Measurements from ENCODE around the gene EEPD1. TPM values are rescaled to one million over a fixed set of nuclear protein-coding genes. Genes with fewer than 3 reads are reported as not detected.
"Not testable (repeated sequence)": the region's sequence is repeated elsewhere in the genome, so short reads cannot be mapped to it uniquely, and the experiment has no call there.

EEPD1 gene
- total and polyA plus RNA-seq, 9 donors: 5.6 to 16.6 (median 11.5) TPM

GRCh38 chr7:36116347-36117202, 36.5 kb upstream of the EEPD1 start:
- no peak for DNase-seq
- intact Hi-C loops (cut with DNase I): no loop called here
- 56 to 62% (median 59%) methylated on average over 5 of the region's 5 CpGs for WGBS, 3 donors
- no peak overlapping the region for H3K4me3 ChIP-seq
- no peak overlapping the region for H3K27ac ChIP-seq
- H3K4me1 ChIP-seq (ENCODE audit: insufficient read depth): peaks cover 4% of the 10 kb centered on the region
- no peaks in the 10 kb centered on the region for H3K36me3 ChIP-seq
- TF ChIP-seq POLR2A (IDR thresholded peaks at IDR 0.05): no peak
- TF ChIP-seq CTCF (IDR thresholded peaks at IDR 0.05): no peak
- no peak for TF ChIP-seq EP300 (IDR thresholded peaks at IDR 0.05)
- no peaks in the 10 kb centered on the region for H3K9me3 ChIP-seq
- H3K27me3 ChIP-seq: no peaks in the 10 kb centered on the region

GRCh38 chr7:36117203-36117840, 35.7 kb upstream of the EEPD1 start:
- H3K36me3 ChIP-seq: no peaks in the 10 kb centered on the region
- no peak overlapping the region for H3K4me3 ChIP-seq
- TF ChIP-seq POLR2A (IDR thresholded peaks at IDR 0.05) (no peak), CTCF (IDR thresholded peaks at IDR 0.05) (no peak), EP300 (IDR thresholded peaks at IDR 0.05) (no peak)
- H3K9me3 ChIP-seq: no peaks in the 10 kb centered on the region
- intact Hi-C loops (cut with DNase I): no loop called here
- no peaks in the 10 kb centered on the region for H3K27me3 ChIP-seq
- H3K27ac ChIP-seq: no peak overlapping the region
- WGBS, 3 donors: 72 to 92% (median 85%) methylated on average over 6 of the region's 6 CpGs
- peaks cover 4% of the 10 kb centered on the region for H3K4me1 ChIP-seq (ENCODE audit: insufficient read depth)
- DNase-seq: no peak

- Histone ChIP-seq H3K36me3 (no peaks in the 10 kb centered on the region), H3K9me3 (no peaks in the 10 kb centered on the region), H3K4me1 (ENCODE audit: insufficient read depth) (peaks cover 4% of the 10 kb centered on the region), H3K27ac (no peak overlapping the region), H3K4me3 (no peak overlapping the region), H3K27me3 (no peaks in the 10 kb centered on the region)
- WGBS, 3 donors: 92 to 100% (median 95%) methylated on average over 1 of the region's 1 CpG
- intact Hi-C loops (cut with DNase I): no loop called here
- TF ChIP-seq CTCF (IDR thresholded peaks at IDR 0.05) (no peak), POLR2A (IDR thresholded peaks at IDR 0.05) (no peak), EP300 (IDR thresholded peaks at IDR 0.05) (no peak)
- DNase-seq: no peak
Observed at GRCh38 chr7:36118344-36118743, 34.7 kb upstream of the EEPD1 start.

- 61 to 72% (median 70%) methylated on average over 6 of the region's 6 CpGs for WGBS, 3 donors
- Histone ChIP-seq H3K27me3 (no peaks in the 10 kb centered on the region), H3K4me3 (no peak overlapping the region), H3K9me3 (no peaks in the 10 kb centered on the region), H3K36me3 (no peaks in the 10 kb centered on the region), H3K27ac (no peak overlapping the region), H3K4me1 (ENCODE audit: insufficient read depth) (peaks cover 4% of the 10 kb centered on the region)
- DNase-seq: no peak
- no peak for TF ChIP-seq EP300 (IDR thresholded peaks at IDR 0.05)
- no peak for TF ChIP-seq POLR2A (IDR thresholded peaks at IDR 0.05)
- TF ChIP-seq CTCF (IDR thresholded peaks at IDR 0.05): no peak
- intact Hi-C loops (cut with DNase I): no loop called here
Observed at GRCh38 chr7:36119005-36119706, 33.9 kb upstream of the EEPD1 start.

GRCh38 chr7:36119983-36120646, 32.9 kb upstream of the EEPD1 start:
- H3K4me3 ChIP-seq; H3K27me3 ChIP-seq; H3K27ac ChIP-seq; H3K9me3 ChIP-seq; H3K36me3 ChIP-seq; H3K4me1 ChIP-seq (ENCODE audit: insufficient read depth); intact Hi-C loops (cut with DNase I); DNase-seq: not testable (repeated sequence)
- 82 to 89% (median 83%) methylated on average over 13 of the region's 13 CpGs for WGBS, 3 donors

- H3K27ac ChIP-seq; DNase-seq; H3K9me3 ChIP-seq; H3K4me3 ChIP-seq; H3K4me1 ChIP-seq (ENCODE audit: insufficient read depth); H3K36me3 ChIP-seq; H3K27me3 ChIP-seq: not testable (repeated sequence)
- intact Hi-C loops (cut with DNase I): loop anchor here in 1 of 4 donors (5.0 kb wide), 1 partner anchor 167 kb away; no protein-coding TSS in a partner anchor
- WGBS, 3 donors: 88 to 96% (median 91%) methylated on average over 2 of the region's 2 CpGs
Observed at GRCh38 chr7:36125630-36126029, 27.4 kb upstream of the EEPD1 start.

Data from ovary (tissue), 9 donors.